GM12878 (cell line): ENCODE data around the gene STT3B. TPM values are rescaled to one million over a fixed set of nuclear protein-coding genes. Genes with fewer than 3 reads are reported as not detected.

Experiments
- ATAC-seq: fragments of 200-7000 bp; cut with Tn5 transposase; 3 replicates; pipeline ENCODE4 v1.9.1; 2020; ENCODE audit warnings: mild to moderate bottlenecking, moderate library complexity
- BruUV-seq: library from RNA; stranded (reverse); fragments of 400-500 nt; replicated peaks from 2 replicates; lab custom pipeline; 2021; lab: Mats Ljungman, UMichigan
- CTCF ChIA-PET: fragments of 300-600 bp; sonication (Branson Sonifier 250); formaldehyde crosslinking; extraction: SDS; loops from one replicate; lab custom pipeline; 2021; ENCODE audit warnings: inconsistent platforms; lab: Yijun Ruan, JAX
- POLR2A ChIA-PET: fragments of 350-600 bp; formaldehyde crosslinking; extraction: SDS; loops from one replicate; lab custom pipeline; 2021; ENCODE audit warnings: inconsistent platforms; lab: Charles Lee
- RAD21 ChIA-PET: fragments of 300-600 bp; sonication (Branson Sonifier 250); formaldehyde crosslinking; loops from one replicate; lab custom pipeline; 2023; ENCODE audit warnings: antibody characterized with exemption; ENCODE audit not compliant: unreplicated experiment; lab: Charles Lee
- SMC1A ChIA-PET: fragments of 300-600 bp; sonication (Branson Sonifier 250); formaldehyde crosslinking; loops from one replicate; lab custom pipeline; 2023; ENCODE audit not compliant: unreplicated experiment, uncharacterized antibody; lab: Charles Lee
- DNase-seq: peaks from one replicate; pipeline ENCODE4 v3.0.0-alpha.2; 2011; ENCODE audit warnings: low read depth, low spot score
- FAIRE-seq: peaks from 3 replicates; lab custom pipeline; 2011; peaks lifted over from hg19 to GRCh38; lab: Jason Lieb, UNC
- H2AFZ ChIP-seq: 2 replicates; pipeline ENCODE4 v1.6.0; 2011; ENCODE audit warnings: low read depth, low read length, control low read depth; ENCODE audit not compliant: control insufficient read depth
- H3K27ac ChIP-seq: 2 replicates; pipeline ENCODE4 v1.5.1; 2011; ENCODE audit warnings: control low read depth; ENCODE audit not compliant: control insufficient read depth, insufficient read depth
- H3K27me3 ChIP-seq, 2 experiments: replicated peaks in 1 of 2; 2 replicates each; pipeline versions ENCODE4 v1.6.0 to v1.6.1; 2011; ENCODE audit warnings: low read length in 1 of 2; ENCODE audit not compliant: control insufficient read depth in 2 of 2, insufficient read depth in 2 of 2
- H3K36me3 ChIP-seq, 2 experiments: 2 replicates each; pipeline ENCODE4 v1.5.1; 2011; ENCODE audit warnings: low read length in 1 of 2; ENCODE audit not compliant: control insufficient read depth in 2 of 2, insufficient read depth in 2 of 2
- H3K4me1 ChIP-seq: 2 replicates; pipeline ENCODE4 v1.6.1; 2011; ENCODE audit warnings: mild to moderate bottlenecking, low read length, moderate library complexity, mixed read lengths; ENCODE audit not compliant: control insufficient read depth, insufficient read depth
- H3K4me2 ChIP-seq: 2 replicates; pipeline ENCODE4 v1.6.0; 2011; ENCODE audit warnings: control low read depth; ENCODE audit not compliant: control insufficient read depth, insufficient read depth
- H3K4me3 ChIP-seq: fragments of 200-600 bp; sonication (generic); 2 replicates; pipeline ENCODE4 v1.5.1; 2016
- H3K79me2 ChIP-seq: 2 replicates; pipeline ENCODE4 v1.6.0; 2011; ENCODE audit warnings: low read length; ENCODE audit not compliant: control insufficient read depth, insufficient read depth
- H3K9ac ChIP-seq: 2 replicates; pipeline ENCODE4 v1.8.0; 2011; ENCODE audit warnings: low read length, control low read depth, mixed read lengths; ENCODE audit not compliant: control insufficient read depth, insufficient read depth
- H3K9me3 ChIP-seq: replicated peaks from 3 replicates; pipeline ENCODE4 v1.5.1; 2011; ENCODE audit warnings: mild to moderate bottlenecking, low read length; ENCODE audit not compliant: control insufficient read depth, insufficient read depth
- H4K20me1 ChIP-seq: 2 replicates; pipeline ENCODE4 v1.6.0; 2011; ENCODE audit not compliant: control insufficient read depth, insufficient read depth
- ASH2L ChIP-seq: fragments of 300-600, 200-600 bp; sonication (generic); IDR thresholded peaks from 2 replicates; pipeline ENCODE4 v1.6.1; 2017; ENCODE audit warnings: low read depth, mild to moderate bottlenecking, borderline replicate concordance
- CBX5 ChIP-seq: sonication (generic); IDR thresholded peaks from 2 replicates; pipeline ENCODE4 v1.6.1; 2016; ENCODE audit warnings: low read depth, moderate library complexity, mild to moderate bottlenecking, inconsistent platforms
- ETV6 ChIP-seq, 2 experiments: fragments of 450-650 bp in 1 of 2; IDR thresholded peaks in 1 of 2; conservative IDR thresholded peaks in 1 of 2; 2 replicates each; pipeline ENCODE4 v1.6.1; 2014; ENCODE audit warnings: antibody characterized with exemption in 1 of 2, borderline replicate concordance in 1 of 2, low read depth in 1 of 2, mild to moderate bottlenecking in 1 of 2, moderate library complexity in 1 of 2
- IKZF1 ChIP-seq: fragments of 450-650 bp; conservative IDR thresholded peaks from 2 replicates; pipeline ENCODE4 v1.6.1; 2017; ENCODE audit warnings: antibody characterized with exemption, mild to moderate bottlenecking
- POLR2AphosphoS5 ChIP-seq: IDR thresholded peaks from 2 replicates; pipeline ENCODE4 v1.6.1; 2011; ENCODE audit warnings: mild to moderate bottlenecking, low read length, inconsistent platforms
- SREBF1 ChIP-seq: IDR thresholded peaks from 2 replicates; pipeline ENCODE4 v1.6.1; 2012; ENCODE audit warnings: mild to moderate bottlenecking, low read length
- WGBS: methylation state at CpG from one replicate; pipeline ENCODE4 v1.1.6; 2016; ENCODE audit warnings: low lambda C conversion rate; ENCODE audit not compliant: insufficient replicate concordance, insufficient coverage; ENCODE audit errors: missing lambda C conversion rate; 5-methylcytosine and 5-hydroxymethylcytosine counted together
- in situ Hi-C: fragments of 300-500 bp; cut with MboI; formaldehyde crosslinking; loops from 9 replicates; pipeline ENCODE4 v1.14.3; 2018; ENCODE audit warnings: mixed read lengths
- intact Hi-C: fragments of 100-400 bp; cut with micrococcal nuclease; formaldehyde crosslinking; loops from one replicate; pipeline ENCODE4 v1.14.2; 2022; ENCODE audit not compliant: unreplicated experiment
- polyA plus RNA-seq, 11 experiments: library from polyadenylated mRNA; depleted of rRNA in 4 of 11; unstranded in 6 of 11; stranded (reverse) in 5 of 11; fragments of >200 nt; fragmentation: Nextera tagmentation in 4 of 11; fragmentation: Illumina TruSeq in 1 of 11; extraction: Ambion mirVana in 4 of 11; extraction: Trizol in 1 of 11; gene quantifications; 1 replicate in 1 of 11; 2 replicates in 10 of 11; pipeline versions ENCODE4 v1.2.1 to v1.2.3, GENCODE V29; 2011 to 2016; ENCODE audit warnings: inconsistent platforms in 2 of 11, missing spikeins in 2 of 11, low read depth in 1 of 11
- total RNA-seq, 4 experiments: library from RNA; depleted of rRNA in 3 of 4; stranded (reverse); fragments of >200 nt in 3 of 4; fragmentation: Illumina TruSeq in 1 of 4; extraction: Trizol in 1 of 4; gene quantifications; 2 replicates each; pipeline versions ENCODE4 v1.2.1 to v1.2.3, GENCODE V29; 2013 to 2021
- TF ChIP-seq, protein P1 (sequence below): fragments of 450-650 bp; IDR thresholded peaks from 2 replicates; pipeline ENCODE4 v1.6.1; 2016; ENCODE audit warnings: mild to moderate bottlenecking
- TF ChIP-seq, protein P2 (sequence below): IDR thresholded peaks from 2 replicates; pipeline ENCODE4 v1.6.1; 2012; ENCODE audit warnings: low read depth, low read length, improper control_type of control experiment

STT3B gene
- total and polyA plus RNA-seq, 10 of the 15 experiments (the other 5 are each of a cell fraction or from before 2014, with no cell fraction given) = 19.9 to 208 (median 79.6) TPM

DNA sequence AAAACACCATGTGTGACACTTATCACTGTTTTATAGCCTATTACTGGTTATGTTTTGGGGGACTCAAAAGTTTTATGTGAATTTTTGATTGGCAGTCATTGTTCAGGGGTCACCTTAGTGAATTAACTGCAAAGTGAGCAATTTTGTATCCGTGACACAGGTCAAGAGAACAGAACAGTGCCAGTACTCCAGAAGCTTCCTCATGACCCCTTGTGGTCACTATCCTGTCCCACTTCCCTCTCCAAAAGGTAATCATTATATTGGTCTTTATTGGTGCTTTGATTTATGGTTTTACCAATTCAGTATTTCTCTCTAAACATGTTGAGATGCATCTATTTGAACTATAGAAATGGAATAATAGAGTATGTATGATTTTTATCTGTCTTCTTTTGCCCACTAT lies 107.1 kb downstream of the STT3B start:
- no peak overlapping the region for H3K4me2 ChIP-seq
- H2AFZ ChIP-seq = no peak overlapping the region
- in situ Hi-C loops = no loop called here
- ChIA-PET POLR2A (no interaction called here), RAD21 (interaction anchor here (0.6 kb wide), 1 partner anchor 813 kb away, joined by 4 read pairs; no protein-coding TSS in a partner anchor), CTCF (interaction anchor here (0.7 kb wide), 1 partner anchor 10 kb away, joined by 3 read pairs; no protein-coding TSS in a partner anchor), SMC1A (interaction anchor here (1.0 to 1.3 kb wide), 2 partner anchors 17 to 71 kb away, joined by 3 to 4 read pairs; no protein-coding TSS in a partner anchor)
- TF ChIP-seq IKZF1 (no peak), CBX5 (no peak), POLR2AphosphoS5 (peak; percentile 5; the same call in 1 of the 2 replicates), ETV6 (conservative IDR thresholded peaks at IDR 0.05 in 1 of 2, IDR thresholded peaks at IDR 0.05 in 1 of 2; ENCODE audit: borderline replicate concordance in 1 of 2, low read depth in 1 of 2) (no peak), ASH2L (no peak), SREBF1 (no peak)
- TF ChIP-seq, protein P1, sequence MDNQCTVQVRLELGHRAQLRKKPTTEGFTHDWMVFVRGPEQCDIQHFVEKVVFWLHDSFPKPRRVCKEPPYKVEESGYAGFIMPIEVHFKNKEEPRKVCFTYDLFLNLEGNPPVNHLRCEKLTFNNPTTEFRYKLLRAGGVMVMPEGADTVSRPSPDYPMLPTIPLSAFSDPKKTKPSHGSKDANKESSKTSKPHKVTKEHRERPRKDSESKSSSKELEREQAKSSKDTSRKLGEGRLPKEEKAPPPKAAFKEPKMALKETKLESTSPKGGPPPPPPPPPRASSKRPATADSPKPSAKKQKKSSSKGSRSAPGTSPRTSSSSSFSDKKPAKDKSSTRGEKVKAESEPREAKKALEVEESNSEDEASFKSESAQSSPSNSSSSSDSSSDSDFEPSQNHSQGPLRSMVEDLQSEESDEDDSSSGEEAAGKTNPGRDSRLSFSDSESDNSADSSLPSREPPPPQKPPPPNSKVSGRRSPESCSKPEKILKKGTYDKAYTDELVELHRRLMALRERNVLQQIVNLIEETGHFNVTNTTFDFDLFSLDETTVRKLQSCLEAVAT = no peak
- TF ChIP-seq, protein P2, sequence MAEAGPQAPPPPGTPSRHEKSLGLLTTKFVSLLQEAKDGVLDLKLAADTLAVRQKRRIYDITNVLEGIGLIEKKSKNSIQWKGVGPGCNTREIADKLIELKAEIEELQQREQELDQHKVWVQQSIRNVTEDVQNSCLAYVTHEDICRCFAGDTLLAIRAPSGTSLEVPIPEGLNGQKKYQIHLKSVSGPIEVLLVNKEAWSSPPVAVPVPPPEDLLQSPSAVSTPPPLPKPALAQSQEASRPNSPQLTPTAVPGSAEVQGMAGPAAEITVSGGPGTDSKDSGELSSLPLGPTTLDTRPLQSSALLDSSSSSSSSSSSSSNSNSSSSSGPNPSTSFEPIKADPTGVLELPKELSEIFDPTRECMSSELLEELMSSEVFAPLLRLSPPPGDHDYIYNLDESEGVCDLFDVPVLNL = no peak
- H3K36me3 ChIP-seq = peaks cover 0 to 4% of the 10 kb centered on the region in 2 experiments; a peak in 2 of 4 replicates
- no peaks in the 10 kb centered on the region for H4K20me1 ChIP-seq
- H3K4me1 ChIP-seq = peaks cover 7% of the 10 kb centered on the region; the same call in 1 of the 2 replicates
- no TSS peak for BruUV-seq
- no peaks in the 10 kb centered on the region for H3K79me2 ChIP-seq
- H3K4me3 ChIP-seq = no peak overlapping the region
- no peak overlapping the region for H3K27ac ChIP-seq
- 91% methylated on average over 1 of the region's 1 CpG for WGBS
- no peak overlapping the region for H3K9ac ChIP-seq
- no peaks in the 10 kb centered on the region for H3K27me3 ChIP-seq
- no peak; the same call in 2 of the 3 replicates for ATAC-seq
- intact Hi-C loops = no loop called here
- H3K9me3 ChIP-seq = no peaks in the 10 kb centered on the region
- DNase-seq = no peak
- FAIRE-seq = no peak
